Measurements from ENCODE around the gene SVIL.
"Not testable (repeated sequence)": the region's sequence is repeated elsewhere in the genome, so short reads cannot be mapped to it uniquely, and the experiment has no call there.

The SVIL gene

GRCh38 chr10:29621161-29621560, 13.6 kb downstream of the SVIL start:
- FAIRE-seq, result no peak

GRCh38 chr10:29620112-29620690, 14.6 kb downstream of the SVIL start:
- no peak for FAIRE-seq

GRCh38 chr10:29619241-29619669, 15.5 kb downstream of the SVIL start:
- no peak for FAIRE-seq

GRCh38 chr10:29618341-29619171, 16.2 kb downstream of the SVIL start:
- FAIRE-seq, result no peak

GRCh38 chr10:29617880-29618340, 16.9 kb downstream of the SVIL start:
- FAIRE-seq, result no peak

GRCh38 chr10:29616542-29616941, 18.2 kb downstream of the SVIL start:
- no peak for FAIRE-seq

GRCh38 chr10:29615195-29615594, 19.6 kb downstream of the SVIL start:
- FAIRE-seq, result no peak

- FAIRE-seq, result not testable (repeated sequence)
These were observed 20.5 kb downstream of the SVIL start for GRCh38 chr10:29614289-29614688.

- FAIRE-seq, result no peak
These were observed 21.0 kb downstream of the SVIL start for GRCh38 chr10:29613791-29614190.

GRCh38 chr10:29613196-29613595, 21.6 kb downstream of the SVIL start:
- no peak for FAIRE-seq

GRCh38 chr10:29612657-29613056, 22.1 kb downstream of the SVIL start:
- FAIRE-seq, result no peak

GRCh38 chr10:29611781-29612381, 22.9 kb downstream of the SVIL start:
- FAIRE-seq, result no peak

- no peak for FAIRE-seq
These were observed 23.7 kb downstream of the SVIL start for GRCh38 chr10:29610876-29611647.

- FAIRE-seq, result not testable (repeated sequence)
These were observed 24.4 kb downstream of the SVIL start for GRCh38 chr10:29610331-29610730.

GRCh38 chr10:29609696-29610095, 25.1 kb downstream of the SVIL start:
- FAIRE-seq, result no peak

- no peak for FAIRE-seq
These were observed 26.1 kb downstream of the SVIL start for GRCh38 chr10:29608476-29609301.

- FAIRE-seq, result no peak
These were observed 26.7 kb downstream of the SVIL start for GRCh38 chr10:29608062-29608461.

- no peak for FAIRE-seq
These were observed 27.2 kb downstream of the SVIL start for GRCh38 chr10:29607576-29607975.

- FAIRE-seq, result not testable (repeated sequence)
These were observed 28.1 kb downstream of the SVIL start for GRCh38 chr10:29606693-29607092.

- FAIRE-seq, result no peak
These were observed 30.4 kb downstream of the SVIL start for GRCh38 chr10:29604291-29604825.

- no peak for FAIRE-seq
These were observed 31.4 kb downstream of the SVIL start for GRCh38 chr10:29603223-29603896.

Measured in TTC549 (cell line).